A204.1 (cell line): ENCODE data around the gene WNT2.

Experiments used
- FAIRE-seq: peaks from 2 replicates; lab custom pipeline; 2012; peaks lifted over from hg19 to GRCh38; lab: Jason Lieb, UNC

The WNT2 gene

GRCh38 chr7:117322741-117323304 lies at the start of gene WNT2:
WNT2 (minus strand) TSS chr7:117323058; CDS start chr7:117322989, 69 bp downstream.
- FAIRE-seq, result no peak

DNA sequence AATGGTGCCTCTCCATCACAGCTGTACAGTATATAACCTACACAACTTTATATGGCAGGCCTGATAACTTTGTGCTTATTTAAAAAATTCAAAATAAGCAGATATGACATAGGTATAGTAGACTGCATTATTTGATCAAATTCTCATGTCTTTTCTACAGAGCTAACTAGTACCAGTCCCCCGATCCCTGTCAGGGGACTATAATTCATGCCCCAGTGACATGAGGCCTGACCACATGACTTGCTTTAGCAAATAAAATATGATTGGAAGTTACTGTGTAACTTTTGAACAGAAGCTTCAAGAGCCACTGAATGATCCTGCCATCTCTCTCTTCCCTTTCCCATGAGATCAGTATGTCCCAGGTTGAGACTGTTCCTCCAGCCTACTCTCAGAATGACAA lies 49.2 kb upstream of the WNT2 start:
- no peak for FAIRE-seq

DNA sequence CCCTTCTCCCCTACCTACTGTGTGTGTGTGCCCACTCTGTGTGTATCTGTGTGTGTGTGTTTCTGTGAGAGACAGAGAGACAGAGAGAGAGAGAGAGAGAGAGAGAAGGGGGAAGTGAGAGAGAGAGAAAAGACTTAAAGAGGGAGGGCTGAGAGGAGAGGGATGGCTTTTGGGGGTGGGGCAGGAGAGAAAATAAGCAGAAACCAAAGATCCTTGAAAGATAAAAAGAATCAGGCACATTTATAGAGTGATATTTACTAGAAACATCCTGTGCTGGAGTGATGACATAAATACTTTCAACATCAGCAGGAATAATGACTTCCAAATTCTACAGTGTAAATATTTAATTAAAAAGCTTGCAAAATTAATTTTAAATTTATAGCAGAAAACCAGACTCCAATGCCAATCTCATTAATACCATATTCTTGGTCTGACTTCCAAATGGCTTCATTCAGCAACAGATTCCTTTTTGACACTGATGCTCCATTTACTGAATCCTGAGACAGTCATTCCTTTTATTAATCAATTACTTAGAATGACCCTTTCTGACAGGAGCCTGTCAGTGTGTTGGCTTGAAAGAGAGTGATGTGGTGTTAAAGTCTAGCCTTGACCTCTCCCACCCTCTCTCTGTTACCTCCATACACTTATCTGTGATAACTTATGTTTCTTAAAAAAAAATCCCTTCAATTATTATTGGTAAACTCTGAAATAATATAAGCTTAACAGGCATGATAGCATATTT lies 41.7 kb upstream of the WNT2 start:
- FAIRE-seq, result no peak

- FAIRE-seq, result peak; percentile 39
These were observed 39.5 kb upstream of the WNT2 start for GRCh38 chr7:117362294-117362888.

DNA sequence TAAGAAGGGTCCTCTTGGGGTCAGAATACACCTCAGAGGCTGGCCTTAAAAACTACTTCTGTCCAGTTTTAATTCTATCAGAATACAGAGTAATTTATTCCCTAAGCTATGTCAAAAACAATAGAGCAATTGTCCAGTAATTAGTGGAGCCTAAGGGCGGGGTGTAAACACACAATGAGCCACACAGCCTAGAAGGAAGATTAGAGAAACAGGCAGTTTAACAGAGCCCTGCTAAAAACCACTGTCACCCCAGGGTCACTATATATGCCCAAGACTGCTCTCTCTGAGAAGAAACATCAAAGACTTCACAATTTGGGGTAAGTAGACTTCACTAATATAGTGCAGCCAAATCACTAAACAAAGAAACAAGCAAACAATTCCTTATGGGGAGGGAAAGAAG lies 27.2 kb upstream of the WNT2 start:
- no peak for FAIRE-seq

- no peak for FAIRE-seq
These were observed 26.7 kb upstream of the WNT2 start for GRCh38 chr7:117349570-117349969.

- no peak for FAIRE-seq
These were observed 25.3 kb upstream of the WNT2 start for GRCh38 chr7:117347962-117348672.

DNA sequence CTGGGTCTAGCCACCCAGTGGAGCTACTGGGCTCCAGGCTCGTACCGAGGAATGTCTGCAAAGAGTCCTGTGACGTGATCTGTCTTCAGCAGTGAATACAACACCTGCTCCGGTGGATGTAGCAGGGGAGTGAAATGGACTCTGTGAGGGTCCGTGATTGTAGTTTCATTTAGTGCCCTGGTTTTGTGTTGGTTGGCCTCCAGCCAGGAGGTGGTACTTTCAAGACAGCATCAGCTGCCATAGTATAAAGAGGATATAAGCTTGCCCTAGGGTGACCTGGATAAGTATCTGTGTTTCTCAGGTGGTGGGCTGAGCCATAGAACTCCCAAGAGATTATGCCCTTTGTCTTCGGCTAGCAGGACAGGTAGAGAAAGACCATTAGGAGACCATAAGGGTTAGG lies 24.6 kb upstream of the WNT2 start:
- no peak for FAIRE-seq

- no peak for FAIRE-seq
These were observed 23.3 kb upstream of the WNT2 start for GRCh38 chr7:117346161-117346560.

- FAIRE-seq, result no peak
These were observed 15.2 kb upstream of the WNT2 start for GRCh38 chr7:117338020-117338419.

DNA sequence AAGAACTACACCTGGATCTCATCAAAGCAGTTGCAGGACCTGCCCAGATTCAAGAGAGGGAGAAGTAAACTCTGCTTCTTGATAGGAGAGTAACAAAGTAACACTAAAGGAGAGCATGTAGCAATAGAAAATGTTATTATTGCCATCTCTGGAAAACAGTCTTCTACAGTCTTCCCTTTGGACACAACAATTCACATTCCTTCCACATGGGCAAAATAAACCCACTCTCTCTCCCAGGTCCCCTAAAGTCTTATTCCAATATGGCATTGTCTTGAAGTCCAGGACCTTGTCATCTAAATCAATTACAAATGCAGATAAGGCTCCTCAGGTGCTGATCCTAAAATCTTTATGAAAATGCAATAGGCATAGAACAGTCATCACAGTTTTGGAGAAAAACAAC lies 10.3 kb upstream of the WNT2 start:
- no peak for FAIRE-seq

- no peak for FAIRE-seq
These were observed 9.2 kb upstream of the WNT2 start for GRCh38 chr7:117332031-117332430.

DNA sequence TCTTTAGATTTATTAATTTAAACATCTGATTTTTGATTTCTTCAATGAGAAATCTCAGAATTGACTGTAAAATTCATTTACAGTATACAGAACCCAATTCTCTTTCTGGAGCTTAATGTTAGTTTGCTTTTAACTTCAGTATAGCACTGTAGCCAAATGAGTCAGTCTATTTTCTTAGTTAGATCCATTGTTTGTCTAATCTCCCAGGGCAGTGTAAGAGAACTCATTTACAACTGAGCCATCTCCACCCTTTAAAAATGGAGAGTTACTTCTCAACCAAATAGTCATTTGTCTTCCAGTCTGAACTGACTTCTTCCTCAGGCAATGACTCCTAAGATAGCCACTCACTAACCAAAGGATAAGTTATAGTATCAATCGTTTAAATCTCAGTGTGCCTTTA lies 3.0 kb upstream of the WNT2 start:
- FAIRE-seq, result no peak

DNA sequence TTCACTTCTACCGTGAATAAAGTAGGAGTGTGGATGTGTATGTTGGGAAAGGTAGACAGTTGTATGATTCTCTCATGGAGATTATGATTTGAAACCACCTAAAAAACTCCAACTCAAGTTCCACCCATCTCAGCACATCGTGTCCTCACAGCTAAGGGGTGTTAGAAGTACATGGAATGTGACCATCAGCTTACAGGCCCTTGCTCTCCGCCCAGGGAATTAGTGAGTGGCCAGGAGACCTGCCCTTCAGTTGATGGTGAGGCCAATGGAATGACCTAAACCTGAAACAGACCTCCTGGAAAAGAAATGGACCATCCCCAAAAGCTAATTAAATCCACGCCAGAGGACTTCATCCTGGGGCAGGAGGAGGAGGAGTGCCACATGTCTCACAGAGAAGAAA lies 2.1 kb upstream of the WNT2 start:
- no peak for FAIRE-seq

- no peak for FAIRE-seq
These were observed 1.2 kb upstream of the WNT2 start for GRCh38 chr7:117323851-117324711.

DNA sequence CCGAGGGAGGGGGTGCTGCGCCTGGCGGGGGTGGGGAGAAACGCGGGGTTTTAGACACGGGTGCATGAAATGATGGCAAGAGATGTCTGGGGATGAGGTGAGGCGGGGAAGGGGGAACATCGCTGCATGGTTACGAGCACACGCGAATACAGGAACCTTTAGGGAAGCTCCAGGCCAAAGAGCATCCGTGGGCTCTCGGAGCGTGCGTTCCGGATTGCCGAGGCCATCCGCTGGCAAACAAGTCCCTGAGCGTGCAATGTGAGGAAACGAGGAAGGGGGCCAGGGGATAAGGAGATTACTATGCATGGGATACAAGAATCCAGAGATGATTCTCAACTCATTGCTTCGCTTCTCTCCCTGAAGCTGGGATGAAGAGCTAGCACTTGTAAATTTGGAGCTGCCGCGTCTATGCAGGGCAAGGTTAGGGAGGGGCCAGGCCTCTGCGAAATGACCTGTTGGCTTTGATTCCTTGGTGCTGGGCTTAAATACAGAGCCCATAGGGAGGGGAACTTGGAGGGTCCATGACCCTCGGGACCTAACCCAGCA lies 520 bp upstream of the WNT2 start:
- no peak for FAIRE-seq

DNA sequence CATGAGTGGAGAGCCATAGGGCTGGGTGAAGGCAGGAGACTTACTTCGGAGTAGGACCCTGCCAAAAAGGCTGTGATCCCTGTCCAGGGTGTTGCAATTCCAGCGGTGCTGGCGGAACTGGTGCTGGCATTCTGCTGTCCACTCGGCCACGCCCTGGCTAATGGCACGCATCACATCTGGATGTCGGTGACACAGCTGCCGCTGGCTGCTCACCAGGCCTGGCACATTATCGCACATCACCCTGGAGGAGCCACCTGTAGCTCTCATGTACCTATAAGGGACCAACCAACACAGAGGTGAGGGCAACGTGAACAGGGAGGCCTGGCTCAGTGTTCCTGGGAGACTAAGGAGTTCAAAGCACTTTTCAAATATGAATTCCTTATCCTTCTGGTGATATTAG lies 2.3 kb downstream of the WNT2 start:
- no peak for FAIRE-seq

GRCh38 chr7:117319181-117319580 lies 3.7 kb downstream of the WNT2 start:
- no peak for FAIRE-seq

DNA sequence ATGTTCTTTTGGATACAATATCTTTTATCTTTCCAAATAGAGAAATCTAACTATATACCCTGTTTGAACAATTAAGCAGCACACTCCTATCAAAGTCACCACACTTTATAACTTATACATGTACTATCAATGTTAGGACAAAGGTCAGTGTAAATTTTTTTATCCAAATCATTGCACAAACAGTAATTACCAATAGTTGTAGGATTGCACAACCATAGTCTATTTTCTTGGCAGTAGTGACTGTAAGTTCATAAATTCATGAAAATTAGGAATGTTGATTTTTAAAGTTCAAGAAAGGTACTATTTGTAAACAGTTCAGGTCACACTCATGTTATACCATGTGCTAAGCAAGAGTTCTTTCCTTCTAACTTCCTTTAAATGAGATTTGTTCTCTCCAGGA lies 9.3 kb downstream of the WNT2 start:
- FAIRE-seq, result no peak

- FAIRE-seq, result peak; percentile 68
These were observed 10.0 kb downstream of the WNT2 start for GRCh38 chr7:117312593-117313580.

GRCh38 chr7:117308891-117309290 lies 14.0 kb downstream of the WNT2 start:
- no peak for FAIRE-seq
